A549 (cell line): ENCODE data around the gene CCDC57. TPM values are rescaled to one million over a fixed set of nuclear protein-coding genes. Genes with fewer than 3 reads are reported as not detected.

ENCODE experiments used
- ATAC-seq, 2 experiments: fragments of 200-7000 bp in 1 of 2; fragments of >200 bp in 1 of 2; cut with Nextera tagmentation in 1 of 2; cut with Tn5 transposase in 1 of 2; 3 replicates each; pipeline versions ENCODE4 v1.8.0 to v1.9.1; 2018 to 2020; ENCODE audit warnings: mild to moderate bottlenecking in 1 of 2, moderate library complexity in 1 of 2
- CTCF ChIA-PET: fragments of 300-600 bp; sonication (Branson Sonifier 250); formaldehyde crosslinking; extraction: SDS; loops from one replicate; lab custom pipeline; 2021; ENCODE audit warnings: antibody characterized with exemption, inconsistent platforms; lab: Yijun Ruan, JAX
- POLR2A ChIA-PET: fragments of 350-600 bp; formaldehyde crosslinking; extraction: SDS; loops from one replicate; lab custom pipeline; 2021; ENCODE audit warnings: antibody characterized with exemption, inconsistent platforms; lab: Yijun Ruan, JAX
- DNase-seq, 2 experiments: peaks; one replicate each; pipeline versions ENCODE4 v3.0.0 to v3.0.0-alpha.2; 2011 to 2016; ENCODE audit warnings: low read depth in 1 of 2, low spot score in 1 of 2
- FAIRE-seq: peaks from 2 replicates; lab custom pipeline; 2011; peaks lifted over from hg19 to GRCh38; lab: Jason Lieb, UNC
- H3K27ac ChIP-seq, 2 experiments: fragments of >200 bp; sonication (Bioruptor Twin); formaldehyde crosslinking; 3 replicates each; pipeline ENCODE4 v1.5.1; 2016 to 2017
- H3K4me1 ChIP-seq: fragments of >200 bp; sonication (Bioruptor Twin); formaldehyde crosslinking; 3 replicates; pipeline ENCODE4 v1.6.1; 2016
- H3K4me2 ChIP-seq: fragments of >200 bp; sonication (Bioruptor Twin); formaldehyde crosslinking; 3 replicates; pipeline ENCODE4 v1.6.1; 2016
- H3K4me3 ChIP-seq: fragments of >200 bp; sonication (Bioruptor Twin); formaldehyde crosslinking; 3 replicates; pipeline ENCODE4 v1.5.1; 2016
- H3K9me3 ChIP-seq: fragments of >200 bp; sonication (Bioruptor Twin); formaldehyde crosslinking; 3 replicates; pipeline ENCODE4 v1.6.1; 2016
- ATOH8 ChIP-seq: fragments of 250-450 bp; sonication (Bioruptor Pico); IDR thresholded peaks from 2 replicates; pipeline ENCODE4 v1.5.0; 2020; ENCODE audit warnings: low read depth, mild to moderate bottlenecking, moderate library complexity
- CBX8 ChIP-seq: fragments of 200-600 bp; sonication (generic); IDR thresholded peaks from 2 replicates; pipeline ENCODE4 v1.6.1; 2016
- CHD2 ChIP-seq: fragments of 150-350 bp; IDR thresholded peaks from 2 replicates; pipeline ENCODE4 v1.6.1; 2014; ENCODE audit warnings: low read length; ENCODE audit not compliant: partially characterized antibody
- E2F6 ChIP-seq: IDR thresholded peaks from 2 replicates; pipeline ENCODE4 v1.6.1; 2012; ENCODE audit warnings: low read depth, borderline replicate concordance
- EHF ChIP-seq: fragments of 250-450 bp; sonication (Bioruptor Pico); IDR thresholded peaks from 2 replicates; pipeline ENCODE4 v1.5.0; 2020; ENCODE audit warnings: mild to moderate bottlenecking
- EHMT2 ChIP-seq: fragments of 200-600 bp; sonication (generic); IDR thresholded peaks from 2 replicates; pipeline ENCODE4 v1.6.1; 2016; ENCODE audit warnings: antibody characterized with exemption, low read depth, mild to moderate bottlenecking, moderate library complexity
- ELK1 ChIP-seq: fragments of 150-350 bp; IDR thresholded peaks from 2 replicates; pipeline ENCODE4 v1.6.1; 2014; ENCODE audit warnings: low read depth, mild to moderate bottlenecking, low read length
- EP300 ChIP-seq, 2 experiments: fragments of >200 bp; sonication (Bioruptor Twin); formaldehyde crosslinking; IDR thresholded peaks; 2 replicates in 1 of 2; 3 replicates in 1 of 2; pipeline ENCODE4 v1.6.1; 2016 to 2017
- FOSB ChIP-seq: fragments of 250-450 bp; sonication (Bioruptor Pico); IDR thresholded peaks from 2 replicates; pipeline ENCODE4 v1.5.0; 2020; ENCODE audit warnings: mild to moderate bottlenecking, moderate library complexity
- GATA3 ChIP-seq: IDR thresholded peaks from 2 replicates; pipeline ENCODE4 v1.6.1; 2012; ENCODE audit warnings: borderline replicate concordance
- HDAC2 ChIP-seq: fragments of 200-600 bp; sonication (generic); IDR thresholded peaks from 2 replicates; pipeline ENCODE4 v1.6.1; 2016
- HEYL ChIP-seq: fragments of 250-450 bp; sonication (Bioruptor Pico); IDR thresholded peaks from 2 replicates; pipeline ENCODE4 v1.8.0; 2021; ENCODE audit warnings: mild to moderate bottlenecking, moderate library complexity
- HMGXB4 ChIP-seq: fragments of 250-450 bp; sonication (Bioruptor Pico); IDR thresholded peaks from 2 replicates; pipeline ENCODE4 v1.5.0; 2021; ENCODE audit warnings: mild to moderate bottlenecking, moderate library complexity, borderline replicate concordance
- MAX ChIP-seq: IDR thresholded peaks from 2 replicates; pipeline ENCODE4 v1.6.1; 2012
- PHF8 ChIP-seq: fragments of 200-600 bp; sonication (generic); IDR thresholded peaks from 2 replicates; pipeline ENCODE4 v1.6.1; 2016; ENCODE audit warnings: low read depth, mild to moderate bottlenecking, antibody characterized with exemption, moderate library complexity, borderline replicate concordance
- POLR2AphosphoS2 ChIP-seq: conservative IDR thresholded peaks from 2 replicates; pipeline ENCODE4 v1.6.1; 2012; ENCODE audit warnings: low read length, improper control_type of control experiment, inconsistent platforms
- RAD21 ChIP-seq, 2 experiments: fragments of >200 bp in 1 of 2; sonication (Bioruptor Twin) in 1 of 2; formaldehyde crosslinking in 1 of 2; IDR thresholded peaks in 1 of 2; conservative IDR thresholded peaks in 1 of 2; 2 replicates in 1 of 2; 3 replicates in 1 of 2; pipeline ENCODE4 v1.6.1; 2012 to 2018; ENCODE audit warnings: inconsistent platforms in 1 of 2
- SMC3 ChIP-seq: fragments of >200 bp; sonication (Bioruptor Twin); formaldehyde crosslinking; IDR thresholded peaks from 3 replicates; pipeline ENCODE4 v1.6.1; 2018; ENCODE audit warnings: inconsistent platforms
- TFCP2L1 ChIP-seq: fragments of 250-450 bp; sonication (Bioruptor Pico); IDR thresholded peaks from 2 replicates; pipeline ENCODE4 v1.5.0; 2021; ENCODE audit warnings: mild to moderate bottlenecking
- USF2 ChIP-seq: fragments of 450-650 bp; IDR thresholded peaks from 2 replicates; pipeline ENCODE4 v1.6.1; 2014; ENCODE audit warnings: antibody characterized with exemption
- ZFP36 ChIP-seq: fragments of 450-650 bp; IDR thresholded peaks from 2 replicates; pipeline ENCODE4 v1.6.1; 2014; ENCODE audit warnings: borderline replicate concordance; ENCODE audit not compliant: partially characterized antibody
- WGBS: methylation state at CpG from one replicate; pipeline ENCODE4 v1.1.6; 2017; ENCODE audit errors: missing lambda C conversion rate; 5-methylcytosine and 5-hydroxymethylcytosine counted together
- polyA plus RNA-seq, 4 experiments: library from polyadenylated mRNA; depleted of rRNA in 3 of 4; stranded (reverse); fragments of >200 nt; fragmentation: RNase III in 1 of 4; extraction: RNeasy Plus Mini Kit Qiagen cat#74134 plus additional on column Dnase treatment in 1 of 4; gene quantifications; 2 replicates in 3 of 4; 3 replicates in 1 of 4; pipeline ENCODE4 v1.2.3, GENCODE V29; 2011 to 2017
- TF ChIP-seq, protein P1 (sequence below): fragments of 200-600 bp; sonication (generic); IDR thresholded peaks from 2 replicates; pipeline ENCODE4 v1.6.1; 2016; ENCODE audit warnings: antibody characterized with exemption, mild to moderate bottlenecking, moderate library complexity

Gene CCDC57
- polyA plus RNA-seq, 2 of the 4 experiments (the other 2 are of a cell fraction): 18.2 to 18.5 TPM

- DNase-seq (no peak), ATAC-seq (no peak; a peak in 1 of 6 replicates), FAIRE-seq (no peak)
- POLR2A ChIA-PET: interaction anchor here (1.6 kb wide), 1 partner anchor 15 kb away, joined by 5 read pairs; the partner anchor contains the start of gene SLC16A3
- no peaks in the 10 kb centered on the region for H3K9me3 ChIP-seq
- H3K4me1 ChIP-seq: peaks cover 63% of the 10 kb centered on the region
- H3K27ac ChIP-seq: peak overlapping the region; percentile 95 to 96
- H3K4me3 ChIP-seq: no peak overlapping the region; the same call in 2 of the 3 replicates
- CTCF ChIA-PET: interaction anchor here (1.0 to 4.8 kb wide), 8 partner anchors 9 to 184 kb away, joined by 3 to 38 read pairs (median 5); partner anchors contain the start of gene SLC16A3
- TF ChIP-seq EHMT2 (no peak), POLR2AphosphoS2 (no peak), HEYL (CRISPR knock-in tag) (no peak), HMGXB4 (CRISPR knock-in tag) (no peak), EP300 (IDR thresholded peaks at IDR 0.05) (no peak), RAD21 (conservative IDR thresholded peaks at IDR 0.05 in 1 of 2, IDR thresholded peaks at IDR 0.05 in 1 of 2) (no peak), ZFP36 (no peak), MAX (no peak)
- peak overlapping the region; percentile 93 for H3K4me2 ChIP-seq
- 92% methylated on average over 10 of the region's 11 CpGs for WGBS
Measured at GRCh38 chr17:82214012-82214628, 1.5 kb upstream of the CCDC57 start.

DNA sequence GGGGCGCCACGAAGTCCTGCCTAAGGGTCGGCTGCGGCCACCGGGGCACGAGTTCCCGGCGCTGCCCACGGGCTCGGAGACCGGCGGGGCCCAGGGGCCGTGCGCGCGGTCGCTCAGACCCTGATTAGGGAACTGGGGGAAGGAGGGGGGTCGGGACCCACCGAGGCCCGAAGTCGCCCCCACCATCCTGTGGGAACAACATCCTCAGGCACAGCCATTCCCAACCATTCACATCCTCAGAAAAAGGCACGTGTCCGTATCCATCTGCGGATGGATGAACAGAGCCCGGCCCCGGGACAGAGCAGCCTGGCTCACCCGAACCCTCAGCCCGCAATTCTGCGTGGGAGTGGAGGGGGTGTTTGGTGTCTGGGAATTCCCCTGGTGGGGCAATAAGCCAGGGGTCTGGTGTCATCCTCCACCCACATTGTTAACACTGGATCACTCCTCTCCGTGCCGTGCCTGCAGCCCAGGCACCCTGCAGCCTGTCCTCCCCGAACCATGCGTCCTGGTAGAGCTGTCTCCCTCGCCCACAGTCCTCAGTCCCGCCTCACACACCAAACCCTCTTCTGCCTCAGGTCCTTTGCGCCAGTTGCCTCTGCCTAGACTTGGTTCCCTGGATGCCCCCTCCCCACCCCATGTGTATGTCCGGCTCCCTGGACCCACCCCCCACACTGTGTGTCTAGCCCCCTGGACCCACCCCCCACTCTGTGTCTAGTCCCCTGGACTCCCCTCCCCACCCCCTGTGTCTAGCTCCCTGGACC, 789 bp upstream of the CCDC57 start:
- ATAC-seq: peak; percentile 77
- H3K4me3 ChIP-seq: peak overlapping the region; percentile 78
- peak; percentile 84 to 97 for DNase-seq
- ChIA-PET POLR2A (no interaction called here), CTCF (interaction anchor here (1.0 to 4.8 kb wide), 7 partner anchors 8 to 109 kb away, joined by 3 to 38 read pairs (median 3); no protein-coding TSS in a partner anchor)
- no peaks in the 10 kb centered on the region for H3K9me3 ChIP-seq
- 5% methylated on average over 35 of the region's 37 CpGs for WGBS
- H3K27ac ChIP-seq: peak overlapping the region; percentile 95 to 96
- FAIRE-seq: no peak
- H3K4me1 ChIP-seq: peaks cover 57% of the 10 kb centered on the region
- TF ChIP-seq TFCP2L1 (no peak), EHF (CRISPR knock-in tag) (no peak), GATA3 (no peak), E2F6 (no peak; the same call in none of the 2 replicates), CBX8 (no peak), HDAC2 (no peak), USF2 (peak; percentile 91), CHD2 (no peak), PHF8 (peak; percentile 55), ELK1 (no peak), MAX (peak; percentile 90), FOSB (CRISPR knock-in tag) (0 out of 2 replicates have a peak, but pooled peaks have one; percentile 35), POLR2AphosphoS2 (no peak), EHMT2 (no peak), SMC3 (no peak), ATOH8 (peak; percentile 30; the same call in 1 of the 2 replicates)
- TF ChIP-seq, protein P1, sequence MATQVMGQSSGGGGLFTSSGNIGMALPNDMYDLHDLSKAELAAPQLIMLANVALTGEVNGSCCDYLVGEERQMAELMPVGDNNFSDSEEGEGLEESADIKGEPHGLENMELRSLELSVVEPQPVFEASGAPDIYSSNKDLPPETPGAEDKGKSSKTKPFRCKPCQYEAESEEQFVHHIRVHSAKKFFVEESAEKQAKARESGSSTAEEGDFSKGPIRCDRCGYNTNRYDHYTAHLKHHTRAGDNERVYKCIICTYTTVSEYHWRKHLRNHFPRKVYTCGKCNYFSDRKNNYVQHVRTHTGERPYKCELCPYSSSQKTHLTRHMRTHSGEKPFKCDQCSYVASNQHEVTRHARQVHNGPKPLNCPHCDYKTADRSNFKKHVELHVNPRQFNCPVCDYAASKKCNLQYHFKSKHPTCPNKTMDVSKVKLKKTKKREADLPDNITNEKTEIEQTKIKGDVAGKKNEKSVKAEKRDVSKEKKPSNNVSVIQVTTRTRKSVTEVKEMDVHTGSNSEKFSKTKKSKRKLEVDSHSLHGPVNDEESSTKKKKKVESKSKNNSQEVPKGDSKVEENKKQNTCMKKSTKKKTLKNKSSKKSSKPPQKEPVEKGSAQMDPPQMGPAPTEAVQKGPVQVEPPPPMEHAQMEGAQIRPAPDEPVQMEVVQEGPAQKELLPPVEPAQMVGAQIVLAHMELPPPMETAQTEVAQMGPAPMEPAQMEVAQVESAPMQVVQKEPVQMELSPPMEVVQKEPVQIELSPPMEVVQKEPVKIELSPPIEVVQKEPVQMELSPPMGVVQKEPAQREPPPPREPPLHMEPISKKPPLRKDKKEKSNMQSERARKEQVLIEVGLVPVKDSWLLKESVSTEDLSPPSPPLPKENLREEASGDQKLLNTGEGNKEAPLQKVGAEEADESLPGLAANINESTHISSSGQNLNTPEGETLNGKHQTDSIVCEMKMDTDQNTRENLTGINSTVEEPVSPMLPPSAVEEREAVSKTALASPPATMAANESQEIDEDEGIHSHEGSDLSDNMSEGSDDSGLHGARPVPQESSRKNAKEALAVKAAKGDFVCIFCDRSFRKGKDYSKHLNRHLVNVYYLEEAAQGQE: no peak
- peak overlapping the region; percentile 93 for H3K4me2 ChIP-seq
